ENCODE results near the gene VPS18.

DNA sequence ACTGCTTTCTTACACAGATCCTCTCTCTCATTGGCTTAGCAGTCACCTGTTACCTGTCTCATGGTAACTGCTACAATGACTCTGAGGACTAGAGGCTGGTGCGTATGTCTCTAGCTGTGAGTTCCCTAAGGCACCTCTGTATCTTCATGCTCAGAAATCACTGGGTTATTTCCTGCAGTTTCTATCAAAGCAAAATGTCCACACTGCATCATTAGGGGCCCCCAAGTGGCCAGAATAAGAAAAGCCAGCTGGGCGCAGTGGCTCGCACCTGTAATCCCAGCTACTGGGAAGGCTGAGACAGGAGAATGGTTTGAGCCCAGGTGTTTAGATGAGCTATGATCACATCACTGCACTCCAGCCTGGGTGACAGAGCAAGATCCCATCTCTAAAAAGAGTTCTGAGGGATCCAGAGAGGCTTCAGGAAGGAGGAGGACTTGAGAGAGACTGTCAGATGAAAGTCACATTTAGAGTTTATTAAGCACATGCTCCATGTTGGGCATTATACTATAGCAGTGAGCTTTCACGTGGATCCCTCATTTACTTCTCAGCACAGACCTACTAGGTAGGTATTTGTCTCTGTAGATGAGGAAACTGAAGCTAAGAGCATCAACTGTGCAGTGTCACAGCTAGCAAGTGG lies 2.3 kb upstream of the VPS18 start:
- TF ChIP-seq BACH2 (CRISPR knock-in tag; IDR thresholded peaks at IDR 0.05; ENCODE audit: borderline replicate concordance) (no peak), ZNF8 (CRISPR knock-in tag; IDR thresholded peaks at IDR 0.05) (no peak), TCF4 (CRISPR knock-in tag; IDR thresholded peaks at IDR 0.05; ENCODE audit: borderline replicate concordance) (no peak), RARB (CRISPR knock-in tag; IDR thresholded peaks at IDR 0.05) (no peak), CSDC2 (CRISPR knock-in tag; IDR thresholded peaks at IDR 0.05) (no peak), ZFP3 (CRISPR knock-in tag; IDR thresholded peaks at IDR 0.05) (no peak)
- TF ChIP-seq, protein P1, sequence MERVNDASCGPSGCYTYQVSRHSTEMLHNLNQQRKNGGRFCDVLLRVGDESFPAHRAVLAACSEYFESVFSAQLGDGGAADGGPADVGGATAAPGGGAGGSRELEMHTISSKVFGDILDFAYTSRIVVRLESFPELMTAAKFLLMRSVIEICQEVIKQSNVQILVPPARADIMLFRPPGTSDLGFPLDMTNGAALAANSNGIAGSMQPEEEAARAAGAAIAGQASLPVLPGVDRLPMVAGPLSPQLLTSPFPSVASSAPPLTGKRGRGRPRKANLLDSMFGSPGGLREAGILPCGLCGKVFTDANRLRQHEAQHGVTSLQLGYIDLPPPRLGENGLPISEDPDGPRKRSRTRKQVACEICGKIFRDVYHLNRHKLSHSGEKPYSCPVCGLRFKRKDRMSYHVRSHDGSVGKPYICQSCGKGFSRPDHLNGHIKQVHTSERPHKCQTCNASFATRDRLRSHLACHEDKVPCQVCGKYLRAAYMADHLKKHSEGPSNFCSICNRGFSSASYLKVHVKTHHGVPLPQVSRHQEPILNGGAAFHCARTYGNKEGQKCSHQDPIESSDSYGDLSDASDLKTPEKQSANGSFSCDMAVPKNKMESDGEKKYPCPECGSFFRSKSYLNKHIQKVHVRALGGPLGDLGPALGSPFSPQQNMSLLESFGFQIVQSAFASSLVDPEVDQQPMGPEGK (CRISPR knock-in tag; IDR thresholded peaks at IDR 0.05; ENCODE audit: borderline replicate concordance): no peak
- TF ChIP-seq, protein P2, sequence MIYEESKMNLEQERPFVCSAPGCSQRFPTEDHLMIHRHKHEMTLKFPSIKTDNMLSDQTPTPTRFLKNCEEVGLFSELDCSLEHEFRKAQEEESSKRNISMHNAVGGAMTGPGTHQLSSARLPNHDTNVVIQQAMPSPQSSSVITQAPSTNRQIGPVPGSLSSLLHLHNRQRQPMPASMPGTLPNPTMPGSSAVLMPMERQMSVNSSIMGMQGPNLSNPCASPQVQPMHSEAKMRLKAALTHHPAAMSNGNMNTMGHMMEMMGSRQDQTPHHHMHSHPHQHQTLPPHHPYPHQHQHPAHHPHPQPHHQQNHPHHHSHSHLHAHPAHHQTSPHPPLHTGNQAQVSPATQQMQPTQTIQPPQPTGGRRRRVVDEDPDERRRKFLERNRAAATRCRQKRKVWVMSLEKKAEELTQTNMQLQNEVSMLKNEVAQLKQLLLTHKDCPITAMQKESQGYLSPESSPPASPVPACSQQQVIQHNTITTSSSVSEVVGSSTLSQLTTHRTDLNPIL (CRISPR knock-in tag; IDR thresholded peaks at IDR 0.05; ENCODE audit: low read depth): no peak

Measured in SK-N-SH treated with all-trans-retinoic acid at 6 μM for 48 hours (cell line).